Prostate gland (tissue), 2 donors: ENCODE measurements around the gene CLASP2.

ENCODE experiments used
- POLR2A ChIP-seq: fragments of 450-650 bp; IDR thresholded peaks from one replicate; pipeline ENCODE4 v1.6.1; 2016; ENCODE audit warnings: antibody characterized with exemption, mild to moderate bottlenecking
- TF ChIP-seq, protein P1 (sequence below), 4 experiments: fragments of 200-600 bp in 2 of 4; fragments of 450-650 bp in 2 of 4; sonication (generic) in 2 of 4; IDR thresholded peaks; 1 replicate in 3 of 4; 2 replicates in 1 of 4; pipeline ENCODE4 v1.5.1; 2016 to 2019; ENCODE audit warnings: antibody characterized with exemption in 4 of 4, mild to moderate bottlenecking in 2 of 4, moderate library complexity in 2 of 4

DNA sequence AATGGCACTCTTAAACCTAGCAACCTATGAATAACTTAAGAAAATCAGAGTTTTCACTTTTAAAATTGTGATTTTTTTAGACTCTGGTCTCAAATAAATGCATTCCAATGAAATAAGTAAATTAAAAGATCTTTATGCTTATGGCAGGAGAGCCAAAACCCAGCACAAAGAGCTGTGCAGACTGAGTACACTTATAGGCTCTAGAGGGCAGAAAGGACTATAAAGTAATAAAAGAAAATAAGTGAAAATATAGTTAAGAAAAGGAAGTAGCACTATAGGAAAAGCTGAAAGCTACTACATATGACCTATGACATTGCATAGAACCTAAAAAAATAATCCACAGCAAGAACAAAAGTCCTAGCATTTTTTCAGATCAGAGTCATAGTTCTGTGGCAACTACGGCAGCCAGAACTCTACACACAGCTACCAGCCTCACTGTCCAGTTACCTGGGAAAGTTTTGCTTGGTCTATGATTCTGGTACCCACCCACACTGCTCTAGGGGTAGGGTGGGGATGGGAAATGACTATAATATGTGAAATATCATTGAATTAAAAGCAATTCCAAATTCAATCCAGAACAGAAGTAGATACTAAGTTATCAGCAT, 30.5 kb downstream of the CLASP2 start:
- TF ChIP-seq, protein P1, sequence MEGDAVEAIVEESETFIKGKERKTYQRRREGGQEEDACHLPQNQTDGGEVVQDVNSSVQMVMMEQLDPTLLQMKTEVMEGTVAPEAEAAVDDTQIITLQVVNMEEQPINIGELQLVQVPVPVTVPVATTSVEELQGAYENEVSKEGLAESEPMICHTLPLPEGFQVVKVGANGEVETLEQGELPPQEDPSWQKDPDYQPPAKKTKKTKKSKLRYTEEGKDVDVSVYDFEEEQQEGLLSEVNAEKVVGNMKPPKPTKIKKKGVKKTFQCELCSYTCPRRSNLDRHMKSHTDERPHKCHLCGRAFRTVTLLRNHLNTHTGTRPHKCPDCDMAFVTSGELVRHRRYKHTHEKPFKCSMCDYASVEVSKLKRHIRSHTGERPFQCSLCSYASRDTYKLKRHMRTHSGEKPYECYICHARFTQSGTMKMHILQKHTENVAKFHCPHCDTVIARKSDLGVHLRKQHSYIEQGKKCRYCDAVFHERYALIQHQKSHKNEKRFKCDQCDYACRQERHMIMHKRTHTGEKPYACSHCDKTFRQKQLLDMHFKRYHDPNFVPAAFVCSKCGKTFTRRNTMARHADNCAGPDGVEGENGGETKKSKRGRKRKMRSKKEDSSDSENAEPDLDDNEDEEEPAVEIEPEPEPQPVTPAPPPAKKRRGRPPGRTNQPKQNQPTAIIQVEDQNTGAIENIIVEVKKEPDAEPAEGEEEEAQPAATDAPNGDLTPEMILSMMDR (IDR thresholded peaks at IDR 0.05): no peak
- no peak for TF ChIP-seq POLR2A
